ENCODE measurements around the gene CDH4. TPM values are rescaled to one million over a fixed set of nuclear protein-coding genes. Genes with fewer than 3 reads are reported as not detected.

CDH4 gene
- total RNA-seq, 1 experiment from 2014 or later, result 5.3 TPM

- ATAC-seq (no peak), DNase-seq (ENCODE audit: low spot score) (no peak)
- H3K4me3 Mint-ChIP-seq, result no peak overlapping the region
- no peak for TF ChIP-seq ARID4B (CRISPR knock-in tag; IDR thresholded peaks at IDR 0.05; ENCODE audit: borderline replicate concordance)
- TF ChIP-seq FOXK1 (CRISPR knock-in tag; IDR thresholded peaks at IDR 0.05), result no peak
- no peak for TF ChIP-seq SOX15 (CRISPR knock-in tag; IDR thresholded peaks at IDR 0.05)
- no peak for TF ChIP-seq ESRRA (CRISPR knock-in tag; IDR thresholded peaks at IDR 0.05; ENCODE audit: borderline replicate concordance)
- TF ChIP-seq ZNF138 (CRISPR knock-in tag; conservative IDR thresholded peaks at IDR 0.05), result no peak
- no peak for TF ChIP-seq E2F5 (CRISPR knock-in tag; IDR thresholded peaks at IDR 0.05)
- no peak for TF ChIP-seq ZNF532 (CRISPR knock-in tag; IDR thresholded peaks at IDR 0.05; ENCODE audit: borderline replicate concordance)
- TF ChIP-seq, protein P1, sequence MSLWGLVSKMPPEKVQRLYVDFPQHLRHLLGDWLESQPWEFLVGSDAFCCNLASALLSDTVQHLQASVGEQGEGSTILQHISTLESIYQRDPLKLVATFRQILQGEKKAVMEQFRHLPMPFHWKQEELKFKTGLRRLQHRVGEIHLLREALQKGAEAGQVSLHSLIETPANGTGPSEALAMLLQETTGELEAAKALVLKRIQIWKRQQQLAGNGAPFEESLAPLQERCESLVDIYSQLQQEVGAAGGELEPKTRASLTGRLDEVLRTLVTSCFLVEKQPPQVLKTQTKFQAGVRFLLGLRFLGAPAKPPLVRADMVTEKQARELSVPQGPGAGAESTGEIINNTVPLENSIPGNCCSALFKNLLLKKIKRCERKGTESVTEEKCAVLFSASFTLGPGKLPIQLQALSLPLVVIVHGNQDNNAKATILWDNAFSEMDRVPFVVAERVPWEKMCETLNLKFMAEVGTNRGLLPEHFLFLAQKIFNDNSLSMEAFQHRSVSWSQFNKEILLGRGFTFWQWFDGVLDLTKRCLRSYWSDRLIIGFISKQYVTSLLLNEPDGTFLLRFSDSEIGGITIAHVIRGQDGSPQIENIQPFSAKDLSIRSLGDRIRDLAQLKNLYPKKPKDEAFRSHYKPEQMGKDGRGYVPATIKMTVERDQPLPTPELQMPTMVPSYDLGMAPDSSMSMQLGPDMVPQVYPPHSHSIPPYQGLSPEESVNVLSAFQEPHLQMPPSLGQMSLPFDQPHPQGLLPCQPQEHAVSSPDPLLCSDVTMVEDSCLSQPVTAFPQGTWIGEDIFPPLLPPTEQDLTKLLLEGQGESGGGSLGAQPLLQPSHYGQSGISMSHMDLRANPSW (CRISPR knock-in tag; conservative IDR thresholded peaks at IDR 0.05; ENCODE audit: low read depth), result no peak
- no peak for TF ChIP-seq NR3C1 (CRISPR knock-in tag; conservative IDR thresholded peaks at IDR 0.05; ENCODE audit: low read depth)
- no peak for TF ChIP-seq TEAD1 (CRISPR knock-in tag; IDR thresholded peaks at IDR 0.05)
- TF ChIP-seq HMGA2 (CRISPR knock-in tag; IDR thresholded peaks at IDR 0.05), result no peak
- TF ChIP-seq CDX4 (CRISPR knock-in tag; IDR thresholded peaks at IDR 0.05; ENCODE audit: borderline replicate concordance), result no peak
- TF ChIP-seq ATF1 (CRISPR knock-in tag; IDR thresholded peaks at IDR 0.05), result no peak
- TF ChIP-seq E2F4 (CRISPR knock-in tag; IDR thresholded peaks at IDR 0.05; ENCODE audit: borderline replicate concordance, low read depth), result no peak
- TF ChIP-seq, protein P2, sequence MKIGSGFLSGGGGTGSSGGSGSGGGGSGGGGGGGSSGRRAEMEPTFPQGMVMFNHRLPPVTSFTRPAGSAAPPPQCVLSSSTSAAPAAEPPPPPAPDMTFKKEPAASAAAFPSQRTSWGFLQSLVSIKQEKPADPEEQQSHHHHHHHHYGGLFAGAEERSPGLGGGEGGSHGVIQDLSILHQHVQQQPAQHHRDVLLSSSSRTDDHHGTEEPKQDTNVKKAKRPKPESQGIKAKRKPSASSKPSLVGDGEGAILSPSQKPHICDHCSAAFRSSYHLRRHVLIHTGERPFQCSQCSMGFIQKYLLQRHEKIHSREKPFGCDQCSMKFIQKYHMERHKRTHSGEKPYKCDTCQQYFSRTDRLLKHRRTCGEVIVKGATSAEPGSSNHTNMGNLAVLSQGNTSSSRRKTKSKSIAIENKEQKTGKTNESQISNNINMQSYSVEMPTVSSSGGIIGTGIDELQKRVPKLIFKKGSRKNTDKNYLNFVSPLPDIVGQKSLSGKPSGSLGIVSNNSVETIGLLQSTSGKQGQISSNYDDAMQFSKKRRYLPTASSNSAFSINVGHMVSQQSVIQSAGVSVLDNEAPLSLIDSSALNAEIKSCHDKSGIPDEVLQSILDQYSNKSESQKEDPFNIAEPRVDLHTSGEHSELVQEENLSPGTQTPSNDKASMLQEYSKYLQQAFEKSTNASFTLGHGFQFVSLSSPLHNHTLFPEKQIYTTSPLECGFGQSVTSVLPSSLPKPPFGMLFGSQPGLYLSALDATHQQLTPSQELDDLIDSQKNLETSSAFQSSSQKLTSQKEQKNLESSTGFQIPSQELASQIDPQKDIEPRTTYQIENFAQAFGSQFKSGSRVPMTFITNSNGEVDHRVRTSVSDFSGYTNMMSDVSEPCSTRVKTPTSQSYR (CRISPR knock-in tag; IDR thresholded peaks at IDR 0.05), result no peak
- TF ChIP-seq GRHL2 (CRISPR knock-in tag; IDR thresholded peaks at IDR 0.05; ENCODE audit: insufficient replicate concordance, severe bottlenecking), result no peak
- no peak for TF ChIP-seq KAT7 (CRISPR knock-in tag; IDR thresholded peaks at IDR 0.05; ENCODE audit: borderline replicate concordance)
- no peak overlapping the region for H3K27ac Mint-ChIP-seq
- POLR2A ChIA-PET, result no interaction called here
- no peaks in the 10 kb centered on the region for H3K4me1 Mint-ChIP-seq
- peaks cover 11% of the 10 kb centered on the region for H3K9me3 Mint-ChIP-seq
- peaks cover 4% of the 10 kb centered on the region; the same call in 1 of the 2 replicates for H3K36me3 Mint-ChIP-seq
- peaks cover 20% of the 10 kb centered on the region for H3K27me3 Mint-ChIP-seq (ENCODE audit: low read depth)
- CTCF ChIA-PET, result no interaction called here
Measured at GRCh38 chr20:61846074-61846473, 594.0 kb downstream of the CDH4 start.
